ENCODE data around the gene LIME1. TPM values are rescaled to one million over a fixed set of nuclear protein-coding genes. Genes with fewer than 3 reads are reported as not detected.
A peak's percentile ranks its signal among the peaks of the same experiment; 100 is the strongest.

Gene LIME1
- total and polyA plus RNA-seq, 2 of the 8 experiments (the other 6 are each of a cell fraction or from before 2014, with no cell fraction given): 4.5 to 5.9 TPM

GRCh38 chr20:63766695-63767426, 30.4 kb downstream of the LIME1 start:
- 94% methylated on average over 26 of the region's 38 CpGs; no CpG with 5 or more reads in 1 of the 2 experiments for WGBS, 2 experiments (ENCODE audit: extremely low coverage in 1 of 2, insufficient coverage in 1 of 2, insufficient read length in 1 of 2, insufficient replicate concordance in 2 of 2, low coverage in 1 of 2, low lambda C conversion rate in 2 of 2, missing lambda C conversion rate in 1 of 2)
- H2AK5ac ChIP-seq (ENCODE audit: low read depth, low read length): no peak overlapping the region
- no peaks in the 10 kb centered on the region for H3K79me2 ChIP-seq (ENCODE audit: control insufficient read depth in 1 of 2, insufficient read depth in 2 of 2, low read length in 2 of 2)
- no peak overlapping the region for H4K91ac ChIP-seq (replicated peaks; ENCODE audit: insufficient read length, low read length)
- H2BK5ac ChIP-seq (ENCODE audit: low read depth, low read length): no peak overlapping the region
- no peak overlapping the region for H3K4me3 ChIP-seq (ENCODE audit: extremely low read depth in 1 of 4, insufficient read depth in 2 of 4, low read depth in 3 of 4, low read length in 4 of 4)
- H4K8ac ChIP-seq (ENCODE audit: extremely low read depth, insufficient read depth, low read length): peak overlapping the region; percentile 14; the same call in 1 of the 2 replicates
- ChIA-PET CTCF (ENCODE audit: partially characterized antibody) (interaction anchor here (1.0 to 4.5 kb wide), 3 partner anchors 9 to 231 kb away, joined by 3 to 29 read pairs (median 3); no protein-coding TSS in a partner anchor), POLR2A (ENCODE audit: partially characterized antibody) (interaction anchor here (0.6 kb wide), 1 partner anchor 54 kb away, joined by 4 read pairs; no protein-coding TSS in a partner anchor)
- no peak overlapping the region for H2AFZ ChIP-seq (ENCODE audit: low read length)
- DNase-seq (ENCODE audit: low read depth in 1 of 2, low spot score in 2 of 2): no peak
- no peak overlapping the region for H2BK15ac ChIP-seq (ENCODE audit: low read length)
- TF ChIP-seq SIX5 (IDR thresholded peaks at IDR 0.05; ENCODE audit: low read depth, low read length) (no peak), USF2 (IDR thresholded peaks at IDR 0.05; ENCODE audit: low read length) (no peak), EGR1 (IDR thresholded peaks at IDR 0.05; ENCODE audit: borderline replicate concordance, low read depth, low read length) (no peak), POLR2A (IDR thresholded peaks at IDR 0.05; ENCODE audit: control extremely low read depth in 1 of 2, low read depth in 2 of 2, low read length in 2 of 2) (no peak), TAF7 (optimal IDR thresholded peaks at IDR 0.05; ENCODE audit: borderline replicate concordance, low read depth, low read length) (no peak), MAFK (IDR thresholded peaks at IDR 0.05; ENCODE audit: low read depth, low read length) (no peak)
- no peaks in the 10 kb centered on the region for H3K27me3 ChIP-seq (replicated peaks in 1 of 4; ENCODE audit: control insufficient read depth in 3 of 4, extremely low read depth in 1 of 4, insufficient read depth in 3 of 4, low read length in 3 of 4)
- no peak overlapping the region for H3K27ac ChIP-seq (ENCODE audit: low read depth, low read length)
- no peak overlapping the region for H3K9ac ChIP-seq (replicated peaks in 1 of 4; ENCODE audit: extremely low read depth in 1 of 4, low read depth in 3 of 4, low read length in 3 of 4)
- H3K4ac ChIP-seq (replicated peaks; ENCODE audit: insufficient read length, low read depth, low read length): no peak overlapping the region
- no peak overlapping the region for H2BK12ac ChIP-seq (ENCODE audit: low read depth, low read length)
- H3K56ac ChIP-seq (replicated peaks; ENCODE audit: insufficient read length, low read depth, low read length): no peak overlapping the region
- H3K4me2 ChIP-seq (ENCODE audit: insufficient read depth in 1 of 2, low read depth in 2 of 2, low read length in 2 of 2): no peak overlapping the region
- no peak overlapping the region for H3K23ac ChIP-seq (ENCODE audit: insufficient read length)
- FAIRE-seq: no peak
- no peak overlapping the region for H2BK20ac ChIP-seq (ENCODE audit: low read length)
- no peaks in the 10 kb centered on the region for H3K4me1 ChIP-seq (replicated peaks in 1 of 4; ENCODE audit: control insufficient read depth in 3 of 4, insufficient read depth in 4 of 4, low read length in 3 of 4)
- H3K23me2 ChIP-seq (ENCODE audit: low read depth, low read length): no peaks in the 10 kb centered on the region; the same call in 1 of the 2 replicates
- no peak overlapping the region for H3K14ac ChIP-seq (ENCODE audit: insufficient read length)
- peaks cover 0 to 4% (median 1%) of the 10 kb centered on the region in 4 experiments; a peak in 2 of 8 replicates for H3K36me3 ChIP-seq (ENCODE audit: control insufficient read depth in 2 of 4, insufficient read depth in 4 of 4, low read length in 3 of 4)
- no peaks in the 10 kb centered on the region for H3K9me3 ChIP-seq (ENCODE audit: insufficient read depth in 2 of 2, low read depth in 1 of 2, low read length in 1 of 2)
- no peak overlapping the region for H2BK120ac ChIP-seq (replicated peaks; ENCODE audit: low read depth, low read length)
- no peaks in the 10 kb centered on the region; the same call in 1 of the 2 replicates for H3K79me1 ChIP-seq (ENCODE audit: low read depth, low read length)
- H4K20me1 ChIP-seq (replicated peaks in 1 of 2; ENCODE audit: control insufficient read depth in 1 of 2, insufficient read depth in 2 of 2, low read length in 2 of 2): peaks cover 0 to 2% of the 10 kb centered on the region in 2 experiments
- H4K5ac ChIP-seq (ENCODE audit: insufficient read length, low read depth, low read length): no peak overlapping the region
- H3K18ac ChIP-seq (ENCODE audit: extremely low read depth, low read length): no peak overlapping the region
